Neural progenitor cell (in vitro differentiated cells): ENCODE results near the gene FAM20C. TPM values are rescaled to one million over a fixed set of nuclear protein-coding genes. Genes with fewer than 3 reads are reported as not detected.

ENCODE experiments used
- DNase-seq: peaks from one replicate; pipeline ENCODE4 v3.0.0-alpha.2; 2016; ENCODE audit warnings: low spot score
- H2AFZ ChIP-seq: fragments of 200-600 bp; sonication (generic); replicated peaks from 2 replicates; pipeline ENCODE4 v1.6.1; 2016; ENCODE audit warnings: antibody characterized with exemption
- H3F3A ChIP-seq: fragments of 200-600 bp; sonication (generic); 2 replicates; pipeline ENCODE4 v1.6.1; 2016; ENCODE audit warnings: antibody characterized with exemption, low read depth
- H3K27ac ChIP-seq: fragments of 200-600 bp; sonication (generic); 2 replicates; pipeline ENCODE4 v1.5.1; 2016; ENCODE audit warnings: mild to moderate bottlenecking
- H3K27me3 ChIP-seq: fragments of 200-600 bp; sonication (generic); 2 replicates; pipeline ENCODE4 v1.6.1; 2016; ENCODE audit warnings: mild to moderate bottlenecking, moderate library complexity
- H3K36me3 ChIP-seq: fragments of 200-600 bp; sonication (generic); 2 replicates; pipeline ENCODE4 v1.5.1; 2016
- H3K4me1 ChIP-seq: fragments of 200-600 bp; sonication (generic); 2 replicates; pipeline ENCODE4 v1.6.1; 2016; ENCODE audit warnings: mixed run types
- H3K4me2 ChIP-seq: fragments of 200-600 bp; sonication (generic); 2 replicates; pipeline ENCODE4 v1.6.1; 2016
- H3K4me3 ChIP-seq: fragments of 200-600 bp; sonication (generic); 2 replicates; pipeline ENCODE4 v1.5.1; 2016
- H3K79me2 ChIP-seq: fragments of 200-600 bp; sonication (generic); 2 replicates; pipeline ENCODE4 v1.6.1; 2016; ENCODE audit warnings: low read depth
- H3K9ac ChIP-seq: fragments of 200-600 bp; sonication (generic); 2 replicates; pipeline ENCODE4 v1.6.1; 2016
- H3K9me3 ChIP-seq: fragments of 200-600 bp; sonication (generic); 2 replicates; pipeline ENCODE4 v1.5.1; 2016; ENCODE audit warnings: low read depth
- H4K20me1 ChIP-seq: fragments of 200-600 bp; sonication (generic); 2 replicates; pipeline ENCODE4 v1.6.1; 2016; ENCODE audit warnings: low read depth
- H3K27ac Mint-ChIP-seq: 3 replicates; pipeline ENCODE4 v1.8.0; 2021; ENCODE audit warnings: mixed read lengths
- H3K27me3 Mint-ChIP-seq: 2 replicates; pipeline ENCODE4 v1.8.0; 2022; ENCODE audit warnings: low read depth, mild to moderate bottlenecking, inconsistent platforms, moderate library complexity, mixed read lengths; ENCODE audit not compliant: insufficient read depth
- H3K36me3 Mint-ChIP-seq: 3 replicates; pipeline ENCODE4 v1.8.0; 2021; ENCODE audit warnings: mixed read lengths
- H3K4me1 Mint-ChIP-seq: 3 replicates; pipeline ENCODE4 v1.8.0; 2021; ENCODE audit warnings: mixed read lengths
- H3K4me3 Mint-ChIP-seq: 3 replicates; pipeline ENCODE4 v1.8.0; 2021; ENCODE audit warnings: mild to moderate bottlenecking, moderate library complexity, mixed read lengths
- H3K9me3 Mint-ChIP-seq: 3 replicates; pipeline ENCODE4 v1.8.0; 2020; ENCODE audit warnings: mixed read lengths
- EZH2 ChIP-seq: fragments of 200-600 bp; sonication (generic); IDR thresholded peaks from 2 replicates; pipeline ENCODE4 v1.6.1; 2017; ENCODE audit warnings: antibody characterized with exemption, mild to moderate bottlenecking, moderate library complexity
- EZH2phosphoT487 ChIP-seq: fragments of 200-600 bp; sonication (generic); IDR thresholded peaks from 2 replicates; pipeline ENCODE4 v1.6.1; 2017; ENCODE audit warnings: antibody characterized with exemption
- total RNA-seq: library from RNA; depleted of rRNA; stranded (reverse); fragments of >200 nt; gene quantifications from 2 replicates; pipeline ENCODE4 v1.2.3, GENCODE V29; 2015; ENCODE audit warnings: low replicate concordance
- TF ChIP-seq, protein P1 (sequence below): fragments of 200-600 bp; sonication (generic); IDR thresholded peaks from 2 replicates; pipeline ENCODE4 v1.5.1; 2017; ENCODE audit warnings: antibody characterized with exemption, mild to moderate bottlenecking

FAM20C gene
- total RNA-seq, 1 donor from 2014 or later, result 3.8 TPM

GRCh38 chr7:251446-252175 lies 59.2 kb downstream of the FAM20C start:
- H3K27ac ChIP-seq, result no peak overlapping the region
- no peak overlapping the region for H3K4me3 ChIP-seq
- H2AFZ ChIP-seq, result no peak overlapping the region
- H3F3A ChIP-seq, result no peaks in the 10 kb centered on the region
- no peaks in the 10 kb centered on the region for H3K36me3 ChIP-seq
- no peaks in the 10 kb centered on the region for H3K79me2 ChIP-seq
- H3K4me2 ChIP-seq, result no peak overlapping the region
- no peaks in the 10 kb centered on the region for H4K20me1 ChIP-seq
- Mint-ChIP-seq H3K36me3 (peaks cover 16% of the 10 kb centered on the region), H3K9me3 (peaks cover 3% of the 10 kb centered on the region), H3K27me3 (peaks cover 2% of the 10 kb centered on the region), H3K4me1 (peaks cover 4% of the 10 kb centered on the region), H3K27ac (no peak overlapping the region), H3K4me3 (no peak overlapping the region)
- no peaks in the 10 kb centered on the region for H3K4me1 ChIP-seq
- DNase-seq, result no peak
- H3K9me3 ChIP-seq, result no peaks in the 10 kb centered on the region
- TF ChIP-seq EZH2phosphoT487, result no peak
- TF ChIP-seq, protein P1, sequence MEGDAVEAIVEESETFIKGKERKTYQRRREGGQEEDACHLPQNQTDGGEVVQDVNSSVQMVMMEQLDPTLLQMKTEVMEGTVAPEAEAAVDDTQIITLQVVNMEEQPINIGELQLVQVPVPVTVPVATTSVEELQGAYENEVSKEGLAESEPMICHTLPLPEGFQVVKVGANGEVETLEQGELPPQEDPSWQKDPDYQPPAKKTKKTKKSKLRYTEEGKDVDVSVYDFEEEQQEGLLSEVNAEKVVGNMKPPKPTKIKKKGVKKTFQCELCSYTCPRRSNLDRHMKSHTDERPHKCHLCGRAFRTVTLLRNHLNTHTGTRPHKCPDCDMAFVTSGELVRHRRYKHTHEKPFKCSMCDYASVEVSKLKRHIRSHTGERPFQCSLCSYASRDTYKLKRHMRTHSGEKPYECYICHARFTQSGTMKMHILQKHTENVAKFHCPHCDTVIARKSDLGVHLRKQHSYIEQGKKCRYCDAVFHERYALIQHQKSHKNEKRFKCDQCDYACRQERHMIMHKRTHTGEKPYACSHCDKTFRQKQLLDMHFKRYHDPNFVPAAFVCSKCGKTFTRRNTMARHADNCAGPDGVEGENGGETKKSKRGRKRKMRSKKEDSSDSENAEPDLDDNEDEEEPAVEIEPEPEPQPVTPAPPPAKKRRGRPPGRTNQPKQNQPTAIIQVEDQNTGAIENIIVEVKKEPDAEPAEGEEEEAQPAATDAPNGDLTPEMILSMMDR, result no peak
- TF ChIP-seq EZH2, result no peak
- no peak overlapping the region for H3K9ac ChIP-seq
- H3K27me3 ChIP-seq, result no peaks in the 10 kb centered on the region

- H3K4me3 Mint-ChIP-seq, result no peak overlapping the region
- no peak for DNase-seq
- H3K27ac Mint-ChIP-seq, result no peak overlapping the region
- Histone ChIP-seq H4K20me1 (no peaks in the 10 kb centered on the region), H3F3A (no peaks in the 10 kb centered on the region), H3K27me3 (no peaks in the 10 kb centered on the region), H3K27ac (no peak overlapping the region), H2AFZ (no peak overlapping the region), H3K4me3 (no peak overlapping the region), H3K9ac (no peak overlapping the region), H3K36me3 (no peaks in the 10 kb centered on the region), H3K4me2 (no peak overlapping the region), H3K9me3 (no peaks in the 10 kb centered on the region), H3K4me1 (no peaks in the 10 kb centered on the region), H3K79me2 (no peaks in the 10 kb centered on the region)
- TF ChIP-seq EZH2phosphoT487 (no peak), EZH2 (no peak)
- TF ChIP-seq, protein P1, result no peak
- peaks cover 19% of the 10 kb centered on the region for H3K36me3 Mint-ChIP-seq
- H3K27me3 Mint-ChIP-seq, result peaks cover 2% of the 10 kb centered on the region
- peaks cover 3% of the 10 kb centered on the region for H3K9me3 Mint-ChIP-seq
- peaks cover 4% of the 10 kb centered on the region for H3K4me1 Mint-ChIP-seq
These were observed 60.0 kb downstream of the FAM20C start for GRCh38 chr7:252216-252965.

DNA sequence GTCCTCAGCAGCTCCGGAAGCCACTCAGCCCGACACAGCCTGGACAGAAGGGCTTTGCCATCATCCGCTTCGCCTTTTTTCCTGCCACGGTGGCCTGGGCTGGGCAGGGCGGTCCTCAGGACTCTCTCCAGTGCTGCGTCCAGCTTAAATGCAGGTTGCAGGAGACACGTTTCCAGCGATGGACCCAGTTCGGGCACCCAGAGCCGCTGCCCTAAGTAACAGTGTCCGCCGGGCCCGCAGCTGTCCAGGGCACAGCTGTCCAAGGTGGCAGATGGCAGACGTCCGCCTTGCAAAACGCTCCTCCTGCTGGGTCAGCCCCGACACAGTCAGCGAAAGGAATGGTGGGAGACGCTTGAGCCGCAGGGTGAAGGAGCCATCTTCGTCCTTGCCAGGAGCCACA lies 60.6 kb downstream of the FAM20C start:
- Histone ChIP-seq H3K79me2 (no peaks in the 10 kb centered on the region), H3K9me3 (no peaks in the 10 kb centered on the region), H3F3A (no peaks in the 10 kb centered on the region), H3K4me2 (no peak overlapping the region), H2AFZ (no peak overlapping the region), H3K9ac (no peak overlapping the region), H3K4me3 (no peak overlapping the region), H3K27ac (no peak overlapping the region), H4K20me1 (no peaks in the 10 kb centered on the region), H3K27me3 (no peaks in the 10 kb centered on the region), H3K36me3 (no peaks in the 10 kb centered on the region), H3K4me1 (no peaks in the 10 kb centered on the region)
- Mint-ChIP-seq H3K9me3 (peaks cover 3% of the 10 kb centered on the region), H3K4me3 (no peak overlapping the region), H3K27me3 (peaks cover 3% of the 10 kb centered on the region), H3K4me1 (peaks cover 4% of the 10 kb centered on the region), H3K36me3 (peaks cover 19% of the 10 kb centered on the region), H3K27ac (no peak overlapping the region)
- TF ChIP-seq, protein P1, result no peak
- TF ChIP-seq EZH2phosphoT487, result no peak
- TF ChIP-seq EZH2, result no peak
- no peak for DNase-seq
